ENCODE measurements around the gene PPP1R9A.

DNA sequence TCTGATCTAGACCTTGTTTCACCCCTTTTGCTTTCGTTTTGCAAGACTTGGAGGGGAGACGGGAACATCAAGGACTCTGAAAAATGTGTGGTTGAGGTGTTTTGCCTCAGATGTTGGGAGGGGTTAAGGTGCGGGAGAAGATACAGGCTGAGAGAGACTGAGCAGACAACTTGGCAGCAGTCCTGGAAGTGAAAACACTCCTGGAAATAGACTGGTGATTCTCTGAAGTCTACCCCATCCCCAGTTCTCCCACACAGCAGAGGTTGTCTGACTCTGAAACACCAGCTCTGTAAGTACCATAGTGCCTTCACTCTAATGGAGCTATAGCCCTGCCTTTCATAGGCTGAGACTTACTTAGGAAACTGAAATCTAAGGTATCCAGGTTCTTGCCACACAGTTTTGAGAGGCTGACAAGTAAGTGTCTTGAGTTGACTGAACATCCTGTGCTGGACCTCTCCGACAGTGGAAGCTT, 152.5 kb downstream of the PPP1R9A start:
- TF ChIP-seq, protein P1, sequence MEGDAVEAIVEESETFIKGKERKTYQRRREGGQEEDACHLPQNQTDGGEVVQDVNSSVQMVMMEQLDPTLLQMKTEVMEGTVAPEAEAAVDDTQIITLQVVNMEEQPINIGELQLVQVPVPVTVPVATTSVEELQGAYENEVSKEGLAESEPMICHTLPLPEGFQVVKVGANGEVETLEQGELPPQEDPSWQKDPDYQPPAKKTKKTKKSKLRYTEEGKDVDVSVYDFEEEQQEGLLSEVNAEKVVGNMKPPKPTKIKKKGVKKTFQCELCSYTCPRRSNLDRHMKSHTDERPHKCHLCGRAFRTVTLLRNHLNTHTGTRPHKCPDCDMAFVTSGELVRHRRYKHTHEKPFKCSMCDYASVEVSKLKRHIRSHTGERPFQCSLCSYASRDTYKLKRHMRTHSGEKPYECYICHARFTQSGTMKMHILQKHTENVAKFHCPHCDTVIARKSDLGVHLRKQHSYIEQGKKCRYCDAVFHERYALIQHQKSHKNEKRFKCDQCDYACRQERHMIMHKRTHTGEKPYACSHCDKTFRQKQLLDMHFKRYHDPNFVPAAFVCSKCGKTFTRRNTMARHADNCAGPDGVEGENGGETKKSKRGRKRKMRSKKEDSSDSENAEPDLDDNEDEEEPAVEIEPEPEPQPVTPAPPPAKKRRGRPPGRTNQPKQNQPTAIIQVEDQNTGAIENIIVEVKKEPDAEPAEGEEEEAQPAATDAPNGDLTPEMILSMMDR (IDR thresholded peaks at IDR 0.05), result no peak
- TF ChIP-seq EP300 (IDR thresholded peaks at IDR 0.05), result no peak
- no peak for TF ChIP-seq POLR2A (IDR thresholded peaks at IDR 0.05)

All from tibial nerve (tissue), 4 donors.